HEK293 (cell line): ENCODE data around the gene PDE10A.

Experiments
- CTCF ChIA-PET: fragments of 350-600 bp; formaldehyde crosslinking; extraction: SDS; loops from one replicate; lab custom pipeline; 2021; ENCODE audit warnings: antibody characterized with exemption; lab: Yijun Ruan, JAX
- POLR2A ChIA-PET: fragments of 300-600 bp; formaldehyde crosslinking; extraction: SDS; loops from one replicate; lab custom pipeline; 2020; ENCODE audit warnings: antibody characterized with exemption, inconsistent platforms; lab: Yijun Ruan, JAX
- H3K27ac ChIP-seq: fragments of 200-500 bp; sonication (Bioruptor generic); 2 replicates; pipeline ENCODE4 v1.5.1; 2014; ENCODE audit warnings: low read depth, low read length, control low read depth, inconsistent platforms; ENCODE audit errors: extremely low read depth
- H3K36me3 ChIP-seq, 2 experiments: fragments of 200-500 bp in 1 of 2; sonication (Bioruptor generic) in 1 of 2; 1 replicate in 1 of 2; 2 replicates in 1 of 2; pipeline ENCODE4 v1.5.1; 2014 to 2017; ENCODE audit warnings: inconsistent platforms in 2 of 2, low read length in 2 of 2; ENCODE audit not compliant: control insufficient read depth in 2 of 2, insufficient read depth in 1 of 2
- H3K4me1 ChIP-seq: fragments of 200-500 bp; sonication (Bioruptor generic); 2 replicates; pipeline ENCODE4 v1.5.1; 2014; ENCODE audit warnings: mild to moderate bottlenecking, low read length, inconsistent platforms; ENCODE audit not compliant: control insufficient read depth, insufficient read depth
- H3K4me3 ChIP-seq: 2 replicates; pipeline ENCODE4 v1.5.1; 2011; ENCODE audit warnings: low read depth, mild to moderate bottlenecking, control low read depth, low read length, moderate library complexity
- H3K9me3 ChIP-seq: fragments of 200-500 bp; sonication (Bioruptor generic); 2 replicates; pipeline ENCODE4 v1.5.1; 2014; ENCODE audit warnings: low read depth, low read length, inconsistent platforms; ENCODE audit not compliant: control insufficient read depth, insufficient read depth
- HOXA7 ChIP-seq: sonication (generic); formaldehyde crosslinking; IDR thresholded peaks from 2 replicates; pipeline ENCODE4 v1.8.1; 2022; ENCODE audit warnings: missing genetic modification reagents, borderline replicate concordance
- KLF17 ChIP-seq: fragments of 450-650 bp; formaldehyde crosslinking; IDR thresholded peaks from 2 replicates; pipeline ENCODE4 v1.5.1; 2016; ENCODE audit warnings: missing biosample characterization, missing genetic modification characterization
- REST ChIP-seq: fragments of 450-650 bp; formaldehyde crosslinking; IDR thresholded peaks from 2 replicates; pipeline ENCODE4 v1.5.1; 2016; ENCODE audit warnings: missing biosample characterization, missing genetic modification characterization
- SCRT2 ChIP-seq: fragments of 450-650 bp; formaldehyde crosslinking; IDR thresholded peaks from 2 replicates; pipeline ENCODE4 v1.5.1; 2016; ENCODE audit warnings: missing biosample characterization, missing genetic modification characterization
- ZBTB17 ChIP-seq: fragments of 450-650 bp; formaldehyde crosslinking; IDR thresholded peaks from 2 replicates; pipeline ENCODE4 v1.5.1; 2016; ENCODE audit warnings: missing biosample characterization, missing genetic modification characterization
- ZNF112 ChIP-seq: fragments of 450-650 bp; formaldehyde crosslinking; IDR thresholded peaks from 2 replicates; pipeline ENCODE4 v1.5.0; 2017; ENCODE audit warnings: missing biosample characterization, missing genetic modification characterization
- ZNF184 ChIP-seq: fragments of 450-650 bp; IDR thresholded peaks from 2 replicates; pipeline ENCODE4 v1.5.1; 2018; ENCODE audit warnings: missing biosample characterization, mild to moderate bottlenecking, missing genetic modification characterization
- ZNF202 ChIP-seq: fragments of 450-650 bp; formaldehyde crosslinking; IDR thresholded peaks from 2 replicates; pipeline ENCODE4 v1.5.1; 2016; ENCODE audit warnings: missing biosample characterization, missing genetic modification characterization, borderline replicate concordance
- ZNF23 ChIP-seq: fragments of 450-650 bp; formaldehyde crosslinking; IDR thresholded peaks from 2 replicates; pipeline ENCODE4 v1.5.1; 2016; ENCODE audit warnings: missing biosample characterization, missing genetic modification characterization, borderline replicate concordance
- ZNF274 ChIP-seq, 2 experiments: fragments of 200-500 bp in 1 of 2; fragments of 450-650 bp in 1 of 2; sonication (Bioruptor generic) in 1 of 2; formaldehyde crosslinking in 1 of 2; IDR thresholded peaks; 2 replicates each; pipeline versions ENCODE4 v1.5.1 to v1.6.1; 2014 to 2016; ENCODE audit warnings: borderline replicate concordance in 1 of 2, inconsistent platforms in 1 of 2, low read length in 1 of 2, missing biosample characterization in 1 of 2, missing genetic modification characterization in 1 of 2
- ZNF354C ChIP-seq: fragments of 450-650 bp; formaldehyde crosslinking; IDR thresholded peaks from 2 replicates; pipeline ENCODE4 v1.5.1; 2016; ENCODE audit warnings: missing biosample characterization, missing genetic modification characterization, low read depth, borderline replicate concordance
- ZNF473 ChIP-seq: fragments of 450-650 bp; formaldehyde crosslinking; IDR thresholded peaks from 2 replicates; pipeline ENCODE4 v1.5.1; 2017; ENCODE audit warnings: missing biosample characterization, missing genetic modification characterization
- ZNF48 ChIP-seq: fragments of 450-650 bp; formaldehyde crosslinking; IDR thresholded peaks from 2 replicates; pipeline ENCODE4 v1.5.1; 2016; ENCODE audit warnings: missing biosample characterization, missing genetic modification characterization
- ZNF571 ChIP-seq: fragments of 450-650 bp; formaldehyde crosslinking; IDR thresholded peaks from 2 replicates; pipeline ENCODE4 v1.5.0; 2017; ENCODE audit warnings: missing biosample characterization, missing genetic modification characterization
- ZNF629 ChIP-seq: fragments of 450-650 bp; formaldehyde crosslinking; IDR thresholded peaks from 2 replicates; pipeline ENCODE4 v1.5.1; 2017; ENCODE audit warnings: missing biosample characterization, missing genetic modification characterization
- ZNF658 ChIP-seq: fragments of 450-650 bp; formaldehyde crosslinking; IDR thresholded peaks from 2 replicates; pipeline ENCODE4; 2016; ENCODE audit warnings: missing biosample characterization, missing genetic modification characterization
- TF ChIP-seq, protein P1 (sequence below): fragments of 450-650 bp; formaldehyde crosslinking; IDR thresholded peaks from 2 replicates; pipeline ENCODE4 v1.5.1; 2017; ENCODE audit warnings: missing biosample characterization, missing genetic modification characterization
- TF ChIP-seq, protein P2 (sequence below): fragments of 450-650 bp; formaldehyde crosslinking; IDR thresholded peaks from 2 replicates; pipeline ENCODE4 v1.5.0; 2017; ENCODE audit warnings: missing biosample characterization, missing genetic modification characterization, borderline replicate concordance

Gene PDE10A

GRCh38 chr6:165618241-165618640 lies 44.8 kb downstream of the PDE10A start (continued):
- TF ChIP-seq ZBTB17 (no peak), SCRT2 (tag by site-specific recombination) (no peak), ZNF202 (tag by site-specific recombination) (no peak), REST (tag by site-specific recombination) (no peak), ZNF48 (tag by site-specific recombination) (no peak)

- POLR2A ChIA-PET = no interaction called here
- Histone ChIP-seq H3K4me1 (0 out of 2 replicates have a peak, but pooled peaks cover 2% of the 10 kb centered on the region), H3K36me3 (no peaks in the 10 kb centered on the region), H3K4me3 (no peak overlapping the region), H3K9me3 (no peaks in the 10 kb centered on the region), H3K27ac (no peak overlapping the region)
- CTCF ChIA-PET = no interaction called here
- no peak for TF ChIP-seq ZNF23 (tag by site-specific recombination)
- no peak for TF ChIP-seq ZNF274 (IDR thresholded peaks at IDR 0.05; ENCODE audit: low read length)
- no peak for TF ChIP-seq ZNF274 (tag by site-specific recombination; IDR thresholded peaks at IDR 0.05; ENCODE audit: borderline replicate concordance)
- no peak for TF ChIP-seq ZNF658
- TF ChIP-seq ZNF629 (tag by site-specific recombination) = no peak
- TF ChIP-seq, protein P1, sequence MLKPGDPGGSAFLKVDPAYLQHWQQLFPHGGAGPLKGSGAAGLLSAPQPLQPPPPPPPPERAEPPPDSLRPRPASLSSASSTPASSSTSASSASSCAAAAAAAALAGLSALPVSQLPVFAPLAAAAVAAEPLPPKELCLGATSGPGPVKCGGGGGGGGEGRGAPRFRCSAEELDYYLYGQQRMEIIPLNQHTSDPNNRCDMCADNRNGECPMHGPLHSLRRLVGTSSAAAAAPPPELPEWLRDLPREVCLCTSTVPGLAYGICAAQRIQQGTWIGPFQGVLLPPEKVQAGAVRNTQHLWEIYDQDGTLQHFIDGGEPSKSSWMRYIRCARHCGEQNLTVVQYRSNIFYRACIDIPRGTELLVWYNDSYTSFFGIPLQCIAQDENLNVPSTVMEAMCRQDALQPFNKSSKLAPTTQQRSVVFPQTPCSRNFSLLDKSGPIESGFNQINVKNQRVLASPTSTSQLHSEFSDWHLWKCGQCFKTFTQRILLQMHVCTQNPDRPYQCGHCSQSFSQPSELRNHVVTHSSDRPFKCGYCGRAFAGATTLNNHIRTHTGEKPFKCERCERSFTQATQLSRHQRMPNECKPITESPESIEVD (tag by site-specific recombination) = no peak
- TF ChIP-seq KLF17 (tag by site-specific recombination) = no peak
- no peak for TF ChIP-seq ZNF184 (tag by site-specific recombination)
- TF ChIP-seq, protein P2, sequence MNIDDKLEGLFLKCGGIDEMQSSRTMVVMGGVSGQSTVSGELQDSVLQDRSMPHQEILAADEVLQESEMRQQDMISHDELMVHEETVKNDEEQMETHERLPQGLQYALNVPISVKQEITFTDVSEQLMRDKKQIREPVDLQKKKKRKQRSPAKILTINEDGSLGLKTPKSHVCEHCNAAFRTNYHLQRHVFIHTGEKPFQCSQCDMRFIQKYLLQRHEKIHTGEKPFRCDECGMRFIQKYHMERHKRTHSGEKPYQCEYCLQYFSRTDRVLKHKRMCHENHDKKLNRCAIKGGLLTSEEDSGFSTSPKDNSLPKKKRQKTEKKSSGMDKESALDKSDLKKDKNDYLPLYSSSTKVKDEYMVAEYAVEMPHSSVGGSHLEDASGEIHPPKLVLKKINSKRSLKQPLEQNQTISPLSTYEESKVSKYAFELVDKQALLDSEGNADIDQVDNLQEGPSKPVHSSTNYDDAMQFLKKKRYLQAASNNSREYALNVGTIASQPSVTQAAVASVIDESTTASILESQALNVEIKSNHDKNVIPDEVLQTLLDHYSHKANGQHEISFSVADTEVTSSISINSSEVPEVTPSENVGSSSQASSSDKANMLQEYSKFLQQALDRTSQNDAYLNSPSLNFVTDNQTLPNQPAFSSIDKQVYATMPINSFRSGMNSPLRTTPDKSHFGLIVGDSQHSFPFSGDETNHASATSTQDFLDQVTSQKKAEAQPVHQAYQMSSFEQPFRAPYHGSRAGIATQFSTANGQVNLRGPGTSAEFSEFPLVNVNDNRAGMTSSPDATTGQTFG (tag by site-specific recombination) = no peak
- no peak for TF ChIP-seq HOXA7 (CRISPR knock-in tag)
- TF ChIP-seq ZNF112 (tag by site-specific recombination) = no peak
- TF ChIP-seq ZNF354C (tag by site-specific recombination) = no peak
- TF ChIP-seq ZNF473 (tag by site-specific recombination) = no peak
- TF ChIP-seq ZNF571 (tag by site-specific recombination) = no peak
These were observed 45.5 kb downstream of the PDE10A start for GRCh38 chr6:165617528-165617927.
